WERI-Rb-1 (cell line): ENCODE results near the gene COL1A1.

Source experiments
- DNase-seq: peaks from one replicate; pipeline ENCODE4 v3.0.0-alpha.2; 2020
- H3K27ac ChIP-seq: fragments of 250-450 bp; sonication (Bioruptor Pico); 2 replicates; pipeline ENCODE4 v1.5.1; 2020; ENCODE audit warnings: mild to moderate bottlenecking, moderate library complexity
- H3K27me3 ChIP-seq: fragments of 250-450 bp; sonication (Bioruptor Pico); 2 replicates; pipeline ENCODE4 v1.5.1; 2021; ENCODE audit warnings: mild to moderate bottlenecking, low read depth, moderate library complexity; ENCODE audit not compliant: insufficient read depth, severe bottlenecking
- H3K36me3 ChIP-seq: fragments of 250-450 bp; sonication (Bioruptor Pico); 2 replicates; pipeline ENCODE4 v1.5.1; 2020; ENCODE audit warnings: mild to moderate bottlenecking, moderate library complexity
- H3K4me3 ChIP-seq: 2 replicates; pipeline ENCODE4 v1.5.1; 2011; ENCODE audit warnings: low read depth, mild to moderate bottlenecking, control low read depth, low read length
- H3K9me3 ChIP-seq: fragments of 250-450 bp; sonication (Bioruptor Pico); 2 replicates; pipeline ENCODE4 v1.5.1; 2021; ENCODE audit warnings: mild to moderate bottlenecking, moderate library complexity; ENCODE audit not compliant: severe bottlenecking
- TF ChIP-seq, protein P1 (sequence below): IDR thresholded peaks from 2 replicates; pipeline ENCODE4 v1.5.1; 2011; ENCODE audit warnings: low read depth, mild to moderate bottlenecking, control low read depth, inconsistent platforms, low read length

COL1A1 gene

GRCh38 chr17:50221864-50222545 lies 20.6 kb upstream of the COL1A1 start:
- peaks cover 19% of the 10 kb centered on the region for H3K9me3 ChIP-seq
- no peak overlapping the region for H3K4me3 ChIP-seq
- TF ChIP-seq, protein P1, sequence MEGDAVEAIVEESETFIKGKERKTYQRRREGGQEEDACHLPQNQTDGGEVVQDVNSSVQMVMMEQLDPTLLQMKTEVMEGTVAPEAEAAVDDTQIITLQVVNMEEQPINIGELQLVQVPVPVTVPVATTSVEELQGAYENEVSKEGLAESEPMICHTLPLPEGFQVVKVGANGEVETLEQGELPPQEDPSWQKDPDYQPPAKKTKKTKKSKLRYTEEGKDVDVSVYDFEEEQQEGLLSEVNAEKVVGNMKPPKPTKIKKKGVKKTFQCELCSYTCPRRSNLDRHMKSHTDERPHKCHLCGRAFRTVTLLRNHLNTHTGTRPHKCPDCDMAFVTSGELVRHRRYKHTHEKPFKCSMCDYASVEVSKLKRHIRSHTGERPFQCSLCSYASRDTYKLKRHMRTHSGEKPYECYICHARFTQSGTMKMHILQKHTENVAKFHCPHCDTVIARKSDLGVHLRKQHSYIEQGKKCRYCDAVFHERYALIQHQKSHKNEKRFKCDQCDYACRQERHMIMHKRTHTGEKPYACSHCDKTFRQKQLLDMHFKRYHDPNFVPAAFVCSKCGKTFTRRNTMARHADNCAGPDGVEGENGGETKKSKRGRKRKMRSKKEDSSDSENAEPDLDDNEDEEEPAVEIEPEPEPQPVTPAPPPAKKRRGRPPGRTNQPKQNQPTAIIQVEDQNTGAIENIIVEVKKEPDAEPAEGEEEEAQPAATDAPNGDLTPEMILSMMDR = no peak
- no peaks in the 10 kb centered on the region for H3K36me3 ChIP-seq
- H3K27me3 ChIP-seq = no peaks in the 10 kb centered on the region
- DNase-seq = no peak
- H3K27ac ChIP-seq = no peak overlapping the region

- no peak overlapping the region for H3K27ac ChIP-seq
- no peaks in the 10 kb centered on the region for H3K36me3 ChIP-seq
- TF ChIP-seq, protein P1 = no peak
- no peaks in the 10 kb centered on the region for H3K27me3 ChIP-seq
- H3K4me3 ChIP-seq = no peak overlapping the region
- no peak for DNase-seq
- peaks cover 16% of the 10 kb centered on the region for H3K9me3 ChIP-seq
Measured at GRCh38 chr17:50221266-50221863, 19.9 kb upstream of the COL1A1 start.

DNA sequence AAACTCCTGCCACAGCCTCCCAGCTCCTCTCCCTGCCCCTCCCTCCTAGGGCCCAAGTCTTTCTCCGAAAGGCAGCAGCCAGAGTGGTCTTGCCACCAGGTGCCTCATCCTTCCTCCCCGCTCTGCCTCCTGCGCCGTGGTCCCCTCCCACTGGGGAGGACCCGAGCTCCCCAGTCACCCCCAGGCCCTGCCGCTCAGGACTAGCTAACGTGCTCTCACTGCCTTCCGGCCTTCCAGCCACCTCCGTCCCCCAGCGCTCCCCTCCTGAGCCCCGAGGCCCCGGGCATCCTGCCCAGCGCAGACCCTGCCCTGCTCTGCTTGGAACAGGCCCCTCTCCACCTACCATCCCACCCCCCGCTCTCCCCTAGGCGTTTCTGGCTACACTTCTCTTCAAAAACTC lies 19.4 kb upstream of the COL1A1 start:
- TF ChIP-seq, protein P1 = no peak
- H3K4me3 ChIP-seq = no peak overlapping the region
- no peaks in the 10 kb centered on the region for H3K27me3 ChIP-seq
- no peak for DNase-seq
- H3K9me3 ChIP-seq = peaks cover 13% of the 10 kb centered on the region
- no peak overlapping the region for H3K27ac ChIP-seq
- H3K36me3 ChIP-seq = no peaks in the 10 kb centered on the region

GRCh38 chr17:50219939-50220465 lies 18.6 kb upstream of the COL1A1 start:
- Histone ChIP-seq H3K36me3 (no peaks in the 10 kb centered on the region), H3K4me3 (no peak overlapping the region), H3K27ac (no peak overlapping the region), H3K27me3 (no peaks in the 10 kb centered on the region), H3K9me3 (peaks cover 6% of the 10 kb centered on the region)
- TF ChIP-seq, protein P1 = no peak
- DNase-seq = no peak

GRCh38 chr17:50219342-50219741 lies 17.9 kb upstream of the COL1A1 start:
- no peaks in the 10 kb centered on the region for H3K36me3 ChIP-seq
- peaks cover 3% of the 10 kb centered on the region for H3K9me3 ChIP-seq
- TF ChIP-seq, protein P1 = no peak
- DNase-seq = no peak
- no peak overlapping the region for H3K27ac ChIP-seq
- H3K4me3 ChIP-seq = no peak overlapping the region
- H3K27me3 ChIP-seq = no peaks in the 10 kb centered on the region
